HG02943 (cell line): ENCODE results near the gene CPM.
"Not testable (repeated sequence)": the region's sequence is repeated elsewhere in the genome, so short reads cannot be mapped to it uniquely, and the experiment has no call there.

Source experiments
- ATAC-seq: cut with Tn5 transposase; IDR thresholded peaks from one replicate; pipeline ENCODE4 v1.9.1; 2021; ENCODE audit warnings: mild to moderate bottlenecking, low read depth, moderate library complexity; ENCODE audit not compliant: unreplicated experiment

CPM gene

GRCh38 chr12:68855771-68856170 is 77.2 kb downstream of the CPM start:
- no peak for ATAC-seq

GRCh38 chr12:68855111-68855510 is 77.9 kb downstream of the CPM start:
- no peak for ATAC-seq

- ATAC-seq = no peak
Measured at GRCh38 chr12:68854554-68854953, 78.4 kb downstream of the CPM start.

GRCh38 chr12:68854078-68854468 is 78.9 kb downstream of the CPM start:
- no peak for ATAC-seq

- ATAC-seq = no peak
Measured at GRCh38 chr12:68853396-68854077, 79.4 kb downstream of the CPM start.

- no peak for ATAC-seq
Measured at GRCh38 chr12:68851592-68852306, 81.2 kb downstream of the CPM start.

- no peak for ATAC-seq
Measured at GRCh38 chr12:68850390-68850789, 82.6 kb downstream of the CPM start.

- no peak for ATAC-seq
Measured at GRCh38 chr12:68846811-68847210, 86.2 kb downstream of the CPM start.

- ATAC-seq = no peak
Measured at GRCh38 chr12:68844788-68845695, 87.9 kb downstream of the CPM start.

- no peak for ATAC-seq
Measured at GRCh38 chr12:68844318-68844745, 88.6 kb downstream of the CPM start.

GRCh38 chr12:68842784-68843567 is 90.0 kb downstream of the CPM start:
- ATAC-seq = no peak

- ATAC-seq = no peak
Measured at GRCh38 chr12:68842123-68842522, 90.8 kb downstream of the CPM start.

- ATAC-seq = no peak
Measured at GRCh38 chr12:68841717-68842116, 91.3 kb downstream of the CPM start.

- not testable (repeated sequence) for ATAC-seq
Measured at GRCh38 chr12:68841175-68841574, 91.8 kb downstream of the CPM start.

- ATAC-seq = no peak
Measured at GRCh38 chr12:68839183-68840147, 93.5 kb downstream of the CPM start.

- ATAC-seq = no peak
Measured at GRCh38 chr12:68838046-68838886, 94.7 kb downstream of the CPM start.

GRCh38 chr12:68837215-68837614 is 95.8 kb downstream of the CPM start:
- no peak for ATAC-seq

- ATAC-seq = no peak
Measured at GRCh38 chr12:68835333-68835908, 97.5 kb downstream of the CPM start.
